HL-60/S4 (cell line): ENCODE measurements around the gene CXCL17.

Experiments used
- in situ Hi-C: fragments of 300-500 bp; cut with MboI; formaldehyde crosslinking; loops from 2 replicates; pipeline ENCODE4 v1.14.3; 2022; ENCODE audit warnings: low sequenced_read_pairs

CXCL17 gene

DNA sequence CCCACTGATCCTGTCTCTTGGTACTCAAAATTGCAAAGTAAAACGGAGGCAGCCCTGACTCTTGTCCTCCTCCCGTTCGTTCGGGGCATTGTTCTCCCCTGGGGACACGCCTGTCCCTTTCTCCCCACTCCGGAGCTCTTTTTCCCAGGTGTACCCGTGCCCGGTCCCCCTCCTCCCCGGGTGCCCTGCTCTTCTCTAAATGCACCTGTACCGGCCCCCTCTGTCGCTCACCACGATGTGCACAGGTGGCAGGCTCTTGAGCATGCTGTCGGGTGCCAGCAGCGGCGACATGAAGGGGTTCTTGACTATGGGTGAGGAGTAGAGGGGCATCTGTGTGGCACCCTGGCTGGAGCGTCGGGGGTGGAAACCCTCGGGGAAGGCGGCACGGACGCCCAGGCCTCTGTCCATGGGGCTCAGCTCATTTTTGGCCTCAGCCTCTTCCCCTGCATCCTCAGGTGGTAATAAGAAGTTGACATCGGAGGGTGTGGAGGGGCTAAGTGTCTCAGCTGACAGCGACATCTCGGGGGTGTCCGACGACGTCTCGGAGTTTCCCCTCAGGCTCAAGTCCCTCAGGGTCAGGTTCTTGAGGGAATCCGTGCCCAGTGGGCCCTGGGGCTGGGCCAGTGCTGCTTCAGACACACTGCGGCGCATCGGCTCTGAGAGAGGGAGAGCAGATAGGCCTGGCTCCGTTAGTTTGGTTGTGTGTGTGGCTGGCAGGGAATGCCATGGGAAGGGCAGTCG lies 40.2 kb downstream of the CXCL17 start:
- in situ Hi-C loops: no loop called here

- in situ Hi-C loops: no loop called here
These were observed 41.1 kb downstream of the CXCL17 start for GRCh38 chr19:42401365-42402303.

DNA sequence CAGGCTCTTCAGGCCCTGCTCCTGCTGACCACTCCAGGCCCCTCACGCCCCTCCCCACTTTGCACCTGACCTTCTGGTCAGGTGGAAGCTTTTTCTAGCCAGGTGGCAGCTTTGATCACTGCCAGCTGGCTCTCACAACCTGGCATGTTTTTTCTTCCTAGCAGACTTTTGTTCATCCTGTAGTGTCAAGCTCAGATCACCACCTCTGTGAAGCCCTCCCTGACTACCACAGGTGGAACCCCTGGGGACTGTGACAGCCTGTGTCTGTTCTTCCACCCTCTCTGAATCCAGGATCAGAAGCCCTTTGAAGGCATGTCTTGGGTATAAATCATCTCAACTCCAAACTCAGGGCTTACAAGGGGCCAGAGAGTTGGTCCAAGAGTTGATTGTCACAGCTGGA lies 42.3 kb downstream of the CXCL17 start:
- in situ Hi-C loops: no loop called here

- in situ Hi-C loops: no loop called here
These were observed 45.2 kb downstream of the CXCL17 start for GRCh38 chr19:42397263-42398166.

DNA sequence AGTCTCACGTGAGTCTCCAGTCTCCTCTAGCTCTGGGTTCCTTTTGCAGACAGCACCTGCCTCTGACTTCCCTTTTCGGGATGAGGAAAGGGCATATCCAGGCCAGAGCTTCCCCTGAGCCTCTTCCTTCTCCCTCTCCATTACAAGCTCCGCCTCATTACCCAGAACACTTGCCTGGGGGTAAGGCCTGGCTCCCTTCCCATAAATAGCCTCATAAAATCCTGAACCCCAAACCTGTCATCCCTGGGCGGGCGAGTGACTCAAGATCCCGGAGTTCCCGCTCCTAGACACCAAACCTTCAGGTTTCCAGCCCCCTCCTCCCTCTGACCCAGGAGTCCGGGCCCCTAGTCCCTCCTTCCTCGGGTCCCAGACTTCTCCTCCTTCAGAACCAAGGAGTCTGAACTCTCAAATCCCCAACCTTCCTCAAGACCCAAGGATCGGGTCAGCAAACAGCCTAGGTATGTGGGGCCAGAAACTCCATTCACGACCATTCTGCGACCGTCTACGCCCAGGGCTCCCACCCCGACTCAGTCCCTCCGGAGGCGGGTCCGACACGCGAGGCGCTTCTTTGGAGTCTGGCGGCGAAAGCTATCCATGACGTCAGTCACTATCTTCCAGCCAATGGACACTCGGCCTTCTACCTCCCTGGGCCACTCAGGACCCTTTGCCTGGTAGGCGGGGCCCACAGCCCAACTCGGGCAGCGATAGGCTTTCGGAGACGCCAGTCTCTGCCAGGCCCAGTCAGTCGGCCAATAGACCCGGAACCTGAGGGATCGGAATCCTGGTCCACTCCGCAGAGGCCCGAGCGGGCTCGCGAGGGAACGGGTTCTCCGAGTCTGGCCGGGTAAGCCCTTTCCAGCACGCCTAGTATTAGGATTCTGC lies 46.1 kb downstream of the CXCL17 start:
- in situ Hi-C loops: no loop called here

DNA sequence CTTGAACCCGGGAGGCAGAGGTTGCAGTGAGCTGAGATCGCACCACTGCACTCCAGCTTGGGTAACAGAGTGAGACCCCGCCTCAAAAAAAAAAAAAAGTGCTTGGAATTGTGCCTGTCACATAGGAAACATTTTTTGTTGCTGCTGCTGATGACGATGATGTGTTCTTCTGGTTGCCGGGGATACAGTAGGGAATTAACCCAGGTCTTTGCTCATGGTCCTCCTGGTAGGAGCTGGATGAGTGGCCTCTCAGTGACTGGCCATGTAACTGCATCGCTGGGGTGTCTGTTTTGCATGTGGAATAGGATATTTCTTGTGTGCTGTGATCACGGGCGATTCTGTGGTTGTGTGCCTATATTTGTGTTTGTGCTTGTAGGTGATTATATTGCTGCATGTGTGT lies 48.0 kb downstream of the CXCL17 start:
- in situ Hi-C loops: no loop called here

- in situ Hi-C loops: no loop called here
These were observed 50.6 kb downstream of the CXCL17 start for GRCh38 chr19:42392165-42392564.

DNA sequence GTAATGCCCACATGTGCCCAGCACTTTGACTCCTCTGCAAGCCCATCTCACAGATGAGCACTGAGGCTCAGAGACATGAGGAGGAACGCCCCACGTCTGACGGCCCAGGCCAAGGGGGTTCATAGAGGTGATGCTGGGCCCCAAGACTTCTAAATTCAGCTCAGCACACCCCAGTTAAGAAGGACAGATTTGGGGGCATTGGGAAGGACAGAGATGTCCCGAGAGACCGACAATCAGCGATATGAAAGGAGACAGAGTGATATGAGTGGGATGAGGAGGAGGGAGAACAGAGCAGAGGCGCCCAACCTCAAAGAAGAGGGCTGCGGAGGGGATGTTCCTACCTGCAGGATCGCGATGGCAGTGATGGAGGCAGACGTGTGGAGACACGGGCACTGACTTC lies 52.8 kb downstream of the CXCL17 start, which contains the start of gene CNFN:
CNFN (minus strand) TSS at position 399 of the 400 bp plus-strand sequence. CDS start 1,260 bp downstream, outside the sequence.
- in situ Hi-C loops: no loop called here

GRCh38 chr19:42388851-42389489 lies 53.8 kb downstream of the CXCL17 start:
- in situ Hi-C loops: no loop called here

DNA sequence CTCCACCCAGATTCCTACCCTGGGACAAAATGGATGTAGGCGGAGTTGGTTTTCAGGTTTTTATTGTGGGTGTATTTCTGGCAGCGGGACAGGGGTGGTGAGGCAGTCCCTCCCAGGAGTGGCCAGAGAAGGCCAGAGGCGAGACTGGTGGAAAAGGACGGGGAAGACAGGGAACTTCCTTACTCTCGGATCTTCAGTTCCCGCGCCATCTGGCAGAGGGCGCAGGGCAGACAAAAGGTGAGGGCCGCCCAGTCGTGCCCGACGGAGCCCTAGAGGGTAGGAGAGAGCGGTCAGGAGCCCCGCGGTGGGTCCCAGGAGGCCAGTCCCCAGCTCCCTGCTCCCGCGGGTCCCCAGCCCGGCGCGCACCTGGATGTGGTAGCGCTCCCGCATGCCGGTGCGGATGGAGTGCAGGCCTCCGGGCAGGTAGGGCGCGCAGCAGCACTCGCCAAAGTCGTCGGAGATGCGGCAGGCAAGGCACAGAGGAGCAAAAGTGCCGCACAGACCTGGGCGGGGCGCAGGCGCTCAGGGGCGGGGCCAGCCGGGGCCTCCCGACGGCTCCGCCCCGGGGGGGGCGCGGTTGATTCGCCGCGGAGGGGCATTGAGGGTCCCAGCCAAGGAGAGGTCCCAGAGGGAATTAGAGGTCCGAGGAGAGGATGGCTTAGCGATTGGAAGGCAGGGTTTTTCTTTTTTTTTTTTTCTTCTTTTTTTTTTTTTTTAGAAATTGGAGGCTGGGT lies 55.6 kb downstream of the CXCL17 start:
- in situ Hi-C loops: no loop called here

DNA sequence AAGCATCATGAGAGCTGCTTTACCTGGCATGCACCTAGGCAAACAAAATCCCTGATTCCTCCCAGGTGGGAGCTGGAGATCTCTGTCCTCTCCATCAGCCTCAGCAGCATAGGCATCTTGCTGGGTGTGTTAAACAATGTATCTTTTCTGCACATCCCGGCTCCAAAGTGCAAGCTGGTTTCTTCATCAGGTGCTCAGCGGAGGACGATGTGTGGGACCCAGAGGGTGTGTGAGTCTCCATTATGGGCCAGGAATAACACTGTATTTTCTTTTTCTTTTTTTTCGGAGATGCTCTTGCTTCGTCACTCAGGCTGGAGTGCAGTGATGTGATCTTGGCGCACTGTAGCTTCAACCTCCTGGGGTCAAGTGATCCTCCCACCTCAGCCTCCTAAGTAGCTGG lies 62.6 kb downstream of the CXCL17 start:
- in situ Hi-C loops: no loop called here
